ENCODE data around the gene NRG2. TPM values are rescaled to one million over a fixed set of nuclear protein-coding genes. Genes with fewer than 3 reads are reported as not detected.

Gene NRG2
- polyA plus RNA-seq, 1 experiment: not detected

DNA sequence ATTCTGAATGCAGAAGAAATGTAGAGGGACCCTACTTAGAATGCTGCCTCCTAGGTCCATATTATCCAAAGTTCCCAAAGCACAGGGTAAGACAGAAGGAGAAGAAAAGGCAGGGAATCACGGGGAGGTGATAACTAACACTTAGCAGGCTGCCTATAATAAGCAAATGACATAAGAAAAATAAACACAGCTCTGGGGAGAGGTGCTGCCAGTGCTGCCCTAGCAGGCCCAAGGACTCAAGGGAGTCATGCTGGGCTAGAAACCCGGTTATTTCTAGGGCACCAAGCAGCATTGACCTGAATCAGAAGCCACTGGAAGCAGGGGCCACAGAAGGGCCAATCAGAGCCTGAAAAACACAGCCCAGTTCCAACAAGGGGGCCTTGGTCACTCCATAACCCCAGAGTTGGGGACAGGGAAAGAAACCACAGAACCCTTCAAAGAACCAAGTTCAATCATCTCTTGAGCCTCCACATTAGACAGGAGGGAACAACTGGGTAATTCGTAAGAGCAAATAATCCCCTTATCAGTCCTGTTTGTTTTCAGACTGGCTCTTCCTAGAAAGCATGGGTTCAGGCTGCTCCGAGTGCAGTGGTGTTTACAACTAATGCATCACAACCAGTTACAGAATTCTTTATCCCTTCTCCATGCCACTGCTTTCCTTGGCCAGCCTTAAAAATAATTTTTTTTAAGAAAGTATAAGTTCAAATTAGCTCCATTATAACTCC is 24.0 kb downstream of the NRG2 start:
- Histone ChIP-seq H3K27me3 (ENCODE audit: control insufficient read depth, insufficient read depth, low read length) (peaks cover 20% of the 10 kb centered on the region), H3K4me3 (ENCODE audit: low read depth, low read length) (no peak overlapping the region), H3K36me3 (ENCODE audit: control insufficient read depth, insufficient read depth, low read length) (no peaks in the 10 kb centered on the region)
- ChIA-PET CTCF (no interaction called here), POLR2A (no interaction called here)
- TF ChIP-seq, protein P1, sequence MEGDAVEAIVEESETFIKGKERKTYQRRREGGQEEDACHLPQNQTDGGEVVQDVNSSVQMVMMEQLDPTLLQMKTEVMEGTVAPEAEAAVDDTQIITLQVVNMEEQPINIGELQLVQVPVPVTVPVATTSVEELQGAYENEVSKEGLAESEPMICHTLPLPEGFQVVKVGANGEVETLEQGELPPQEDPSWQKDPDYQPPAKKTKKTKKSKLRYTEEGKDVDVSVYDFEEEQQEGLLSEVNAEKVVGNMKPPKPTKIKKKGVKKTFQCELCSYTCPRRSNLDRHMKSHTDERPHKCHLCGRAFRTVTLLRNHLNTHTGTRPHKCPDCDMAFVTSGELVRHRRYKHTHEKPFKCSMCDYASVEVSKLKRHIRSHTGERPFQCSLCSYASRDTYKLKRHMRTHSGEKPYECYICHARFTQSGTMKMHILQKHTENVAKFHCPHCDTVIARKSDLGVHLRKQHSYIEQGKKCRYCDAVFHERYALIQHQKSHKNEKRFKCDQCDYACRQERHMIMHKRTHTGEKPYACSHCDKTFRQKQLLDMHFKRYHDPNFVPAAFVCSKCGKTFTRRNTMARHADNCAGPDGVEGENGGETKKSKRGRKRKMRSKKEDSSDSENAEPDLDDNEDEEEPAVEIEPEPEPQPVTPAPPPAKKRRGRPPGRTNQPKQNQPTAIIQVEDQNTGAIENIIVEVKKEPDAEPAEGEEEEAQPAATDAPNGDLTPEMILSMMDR (IDR thresholded peaks at IDR 0.05; ENCODE audit: insufficient read depth, low read depth, low read length): no peak
- DNase-seq (ENCODE audit: low read depth): no peak

DNA sequence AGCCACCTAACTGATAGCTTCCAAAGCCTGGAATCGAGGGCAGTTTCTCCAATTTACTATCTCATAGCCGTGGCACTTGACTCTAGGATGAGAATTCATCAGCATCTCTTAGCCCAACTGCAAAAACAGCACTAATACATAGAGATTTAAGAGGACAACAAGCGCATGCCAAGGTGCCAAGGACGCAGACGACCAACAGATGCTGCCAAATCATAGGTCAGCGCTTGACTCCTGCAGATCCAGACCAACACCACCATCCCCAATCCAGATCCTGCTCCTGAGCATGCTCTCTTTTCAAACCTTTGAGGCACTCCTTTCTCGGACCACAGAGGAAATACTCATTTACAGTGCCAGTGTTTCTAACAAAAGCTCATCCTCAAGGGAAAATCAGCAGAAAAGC is 24.6 kb downstream of the NRG2 start:
- no peak overlapping the region for H3K4me3 ChIP-seq (ENCODE audit: low read depth, low read length)
- ChIA-PET POLR2A (no interaction called here), CTCF (interaction anchor here (1.2 kb wide), 1 partner anchor 11 kb away, joined by 3 read pairs; no protein-coding TSS in a partner anchor)

DNA sequence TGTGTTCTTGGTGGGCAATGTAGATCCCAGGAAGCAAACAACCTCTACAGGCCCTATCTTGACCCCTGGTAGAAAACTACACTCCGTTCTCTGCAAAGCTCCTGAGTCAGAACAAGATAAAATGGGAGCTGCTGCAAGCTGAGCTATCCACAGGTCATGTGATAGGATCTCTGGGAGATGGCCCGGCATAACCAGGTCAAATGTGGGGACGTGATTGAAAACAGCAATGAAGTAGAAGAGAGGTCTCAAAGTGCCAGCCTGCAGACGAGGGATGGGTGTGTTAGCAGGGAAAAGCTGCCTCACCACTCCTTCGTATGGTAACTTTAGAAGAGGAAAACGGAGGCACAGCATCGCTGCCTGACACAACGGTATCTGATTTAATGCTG is 25.0 kb downstream of the NRG2 start:
- Histone ChIP-seq H3K27me3 (ENCODE audit: control insufficient read depth, insufficient read depth, low read length) (peaks cover 18% of the 10 kb centered on the region), H3K4me3 (ENCODE audit: low read depth, low read length) (no peak overlapping the region), H3K36me3 (ENCODE audit: control insufficient read depth, insufficient read depth, low read length) (no peaks in the 10 kb centered on the region)
- ChIA-PET POLR2A (no interaction called here), CTCF (interaction anchor here (1.2 kb wide), 1 partner anchor 11 kb away, joined by 3 read pairs; no protein-coding TSS in a partner anchor)
- TF ChIP-seq, protein P1 (IDR thresholded peaks at IDR 0.05; ENCODE audit: insufficient read depth, low read depth, low read length): no peak
- no peak for DNase-seq (ENCODE audit: low read depth)

More for the DNA sequence above, 24.6 kb downstream of the NRG2 start:
- Histone ChIP-seq H3K27me3 (ENCODE audit: control insufficient read depth, insufficient read depth, low read length) (peaks cover 19% of the 10 kb centered on the region), H3K36me3 (ENCODE audit: control insufficient read depth, insufficient read depth, low read length) (no peaks in the 10 kb centered on the region)
- no peak for DNase-seq (ENCODE audit: low read depth)
- TF ChIP-seq, protein P1 (IDR thresholded peaks at IDR 0.05; ENCODE audit: insufficient read depth, low read depth, low read length): no peak

DNA sequence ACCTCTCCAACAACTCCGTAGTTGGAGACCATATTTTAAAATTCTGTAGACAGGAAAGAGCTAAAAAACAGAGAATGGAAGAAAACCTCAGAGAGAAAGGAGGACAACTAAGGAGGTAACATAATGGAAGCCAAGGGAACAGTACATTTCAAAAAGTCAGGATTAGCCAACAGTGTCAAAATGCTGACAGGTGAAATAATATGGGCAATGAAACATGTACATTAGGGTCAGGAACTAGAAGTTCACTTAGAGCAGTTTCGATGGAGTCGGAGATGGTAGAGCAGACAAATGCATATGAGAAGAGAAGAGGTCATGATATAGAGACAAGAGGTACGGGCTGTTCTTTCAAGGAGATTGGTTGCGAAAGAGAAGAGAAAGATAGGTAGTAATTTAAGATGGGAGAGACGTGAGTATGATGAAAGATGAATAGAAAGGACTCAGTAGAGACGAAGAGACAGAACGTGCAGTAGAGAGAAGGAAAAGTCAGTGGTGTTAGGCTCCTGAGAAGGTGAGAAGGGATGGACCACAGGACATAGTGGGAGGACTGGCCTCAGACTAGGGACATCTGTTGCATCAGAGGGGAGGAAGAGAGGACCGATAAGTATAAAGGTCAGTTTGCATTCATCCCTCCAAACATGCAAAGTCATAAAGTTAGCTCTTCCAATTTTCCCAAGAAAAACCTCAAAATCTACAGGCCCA is 25.6 kb downstream of the NRG2 start:
- H3K36me3 ChIP-seq (ENCODE audit: control insufficient read depth, insufficient read depth, low read length): no peaks in the 10 kb centered on the region
- H3K27me3 ChIP-seq (ENCODE audit: control insufficient read depth, insufficient read depth, low read length): peaks cover 17% of the 10 kb centered on the region
- POLR2A ChIA-PET: no interaction called here
- CTCF ChIA-PET: interaction anchor here (1.2 kb wide), 1 partner anchor 10 kb away, joined by 3 read pairs; no protein-coding TSS in a partner anchor
- DNase-seq (ENCODE audit: low read depth): no peak
- TF ChIP-seq, protein P1 (IDR thresholded peaks at IDR 0.05; ENCODE audit: insufficient read depth, low read depth, low read length): no peak
- no peak overlapping the region for H3K4me3 ChIP-seq (ENCODE audit: low read depth, low read length)

DNA sequence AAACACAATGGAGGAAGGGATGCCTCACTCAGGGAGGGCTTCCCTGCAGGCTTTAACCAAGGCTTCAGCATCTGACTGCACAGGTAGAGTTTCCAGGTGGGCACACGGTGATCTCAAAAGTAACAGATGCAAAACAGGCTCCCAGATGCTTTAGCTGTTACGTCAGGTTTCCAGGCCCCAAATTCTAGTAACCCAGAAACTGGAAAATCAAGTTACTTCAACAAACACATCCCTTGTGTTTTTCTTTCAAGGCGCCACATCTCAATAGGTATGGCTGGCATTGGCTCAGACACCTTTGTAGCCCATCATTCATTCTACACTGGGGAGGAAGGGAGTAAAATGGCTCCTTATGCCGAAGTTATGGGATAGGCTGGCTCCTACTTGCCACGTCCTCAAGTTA is 27.4 kb downstream of the NRG2 start:
- ChIA-PET CTCF (no interaction called here), POLR2A (no interaction called here)
- no peak overlapping the region for H3K4me3 ChIP-seq (ENCODE audit: low read depth, low read length)
- DNase-seq (ENCODE audit: low read depth): no peak
- TF ChIP-seq, protein P1 (IDR thresholded peaks at IDR 0.05; ENCODE audit: insufficient read depth, low read depth, low read length): no peak
- no peaks in the 10 kb centered on the region for H3K36me3 ChIP-seq (ENCODE audit: control insufficient read depth, insufficient read depth, low read length)
- H3K27me3 ChIP-seq (ENCODE audit: control insufficient read depth, insufficient read depth, low read length): peaks cover 8% of the 10 kb centered on the region

All from BJ (cell line).